Loucy (cell line): ENCODE results near the gene NEUROD1.

Source experiments
- EZH2phosphoT487 ChIP-seq: fragments of 200-600 bp; IDR thresholded peaks from 2 replicates; pipeline ENCODE4 v1.6.1; 2018; ENCODE audit warnings: antibody characterized with exemption, mild to moderate bottlenecking, moderate library complexity, borderline replicate concordance
- TF ChIP-seq, protein P1 (sequence below): fragments of 200-600 bp; sonication (generic); conservative IDR thresholded peaks from 2 replicates; pipeline ENCODE4 v1.5.1; 2014; ENCODE audit warnings: mild to moderate bottlenecking, antibody characterized with exemption, low read length

DNA sequence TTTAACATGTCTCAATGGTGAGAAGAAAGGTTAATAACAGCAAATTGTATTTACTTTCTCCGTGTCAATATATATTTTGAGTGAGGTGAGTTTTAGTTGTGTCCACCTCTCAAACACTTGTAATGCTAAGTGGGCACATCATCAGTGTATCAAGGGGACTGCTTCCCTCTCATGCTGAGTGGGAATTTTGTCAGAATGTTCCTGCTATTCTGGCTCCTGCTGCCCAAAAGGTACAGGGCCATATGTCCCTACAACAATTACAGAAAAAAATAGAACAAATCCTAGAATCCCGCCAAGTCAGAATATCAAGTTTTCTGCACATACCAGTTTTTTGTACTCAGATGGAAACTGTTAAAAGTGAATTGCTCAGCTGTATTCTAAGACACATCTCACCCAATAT is 18.0 kb downstream of the NEUROD1 start:
- TF ChIP-seq, protein P1, sequence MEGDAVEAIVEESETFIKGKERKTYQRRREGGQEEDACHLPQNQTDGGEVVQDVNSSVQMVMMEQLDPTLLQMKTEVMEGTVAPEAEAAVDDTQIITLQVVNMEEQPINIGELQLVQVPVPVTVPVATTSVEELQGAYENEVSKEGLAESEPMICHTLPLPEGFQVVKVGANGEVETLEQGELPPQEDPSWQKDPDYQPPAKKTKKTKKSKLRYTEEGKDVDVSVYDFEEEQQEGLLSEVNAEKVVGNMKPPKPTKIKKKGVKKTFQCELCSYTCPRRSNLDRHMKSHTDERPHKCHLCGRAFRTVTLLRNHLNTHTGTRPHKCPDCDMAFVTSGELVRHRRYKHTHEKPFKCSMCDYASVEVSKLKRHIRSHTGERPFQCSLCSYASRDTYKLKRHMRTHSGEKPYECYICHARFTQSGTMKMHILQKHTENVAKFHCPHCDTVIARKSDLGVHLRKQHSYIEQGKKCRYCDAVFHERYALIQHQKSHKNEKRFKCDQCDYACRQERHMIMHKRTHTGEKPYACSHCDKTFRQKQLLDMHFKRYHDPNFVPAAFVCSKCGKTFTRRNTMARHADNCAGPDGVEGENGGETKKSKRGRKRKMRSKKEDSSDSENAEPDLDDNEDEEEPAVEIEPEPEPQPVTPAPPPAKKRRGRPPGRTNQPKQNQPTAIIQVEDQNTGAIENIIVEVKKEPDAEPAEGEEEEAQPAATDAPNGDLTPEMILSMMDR, result no peak
- no peak for TF ChIP-seq EZH2phosphoT487
